ENCODE results near the gene DDX50.

DNA sequence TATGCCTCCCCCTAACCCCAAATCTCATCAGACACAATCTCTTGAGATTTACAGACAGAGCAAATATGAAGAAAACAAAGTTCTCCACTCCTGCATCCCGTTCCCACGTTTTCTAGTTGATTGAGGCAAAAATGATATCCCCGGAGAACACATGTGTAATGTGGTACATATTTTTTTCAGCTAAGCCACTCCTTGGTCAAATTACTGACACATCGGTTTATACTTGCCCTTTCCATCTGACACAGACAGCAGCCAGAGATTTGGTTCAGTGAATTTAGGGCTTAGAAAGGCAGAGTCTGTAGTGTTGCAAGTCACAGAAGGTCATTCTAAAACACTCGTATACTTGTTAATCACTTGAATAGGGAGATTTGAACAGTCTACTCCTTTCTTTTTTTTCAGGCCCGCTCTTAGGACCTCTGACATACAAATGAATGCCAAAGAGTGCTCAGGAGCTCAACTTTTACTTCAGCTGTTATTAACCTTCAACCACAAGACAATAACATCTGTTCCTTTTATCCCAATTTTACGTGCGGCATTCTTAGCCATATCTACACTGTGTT lies 1.8 kb upstream of the DDX50 start:
- TF ChIP-seq, protein P1, sequence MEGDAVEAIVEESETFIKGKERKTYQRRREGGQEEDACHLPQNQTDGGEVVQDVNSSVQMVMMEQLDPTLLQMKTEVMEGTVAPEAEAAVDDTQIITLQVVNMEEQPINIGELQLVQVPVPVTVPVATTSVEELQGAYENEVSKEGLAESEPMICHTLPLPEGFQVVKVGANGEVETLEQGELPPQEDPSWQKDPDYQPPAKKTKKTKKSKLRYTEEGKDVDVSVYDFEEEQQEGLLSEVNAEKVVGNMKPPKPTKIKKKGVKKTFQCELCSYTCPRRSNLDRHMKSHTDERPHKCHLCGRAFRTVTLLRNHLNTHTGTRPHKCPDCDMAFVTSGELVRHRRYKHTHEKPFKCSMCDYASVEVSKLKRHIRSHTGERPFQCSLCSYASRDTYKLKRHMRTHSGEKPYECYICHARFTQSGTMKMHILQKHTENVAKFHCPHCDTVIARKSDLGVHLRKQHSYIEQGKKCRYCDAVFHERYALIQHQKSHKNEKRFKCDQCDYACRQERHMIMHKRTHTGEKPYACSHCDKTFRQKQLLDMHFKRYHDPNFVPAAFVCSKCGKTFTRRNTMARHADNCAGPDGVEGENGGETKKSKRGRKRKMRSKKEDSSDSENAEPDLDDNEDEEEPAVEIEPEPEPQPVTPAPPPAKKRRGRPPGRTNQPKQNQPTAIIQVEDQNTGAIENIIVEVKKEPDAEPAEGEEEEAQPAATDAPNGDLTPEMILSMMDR (IDR thresholded peaks at IDR 0.05) = no peak
- no peak for TF ChIP-seq POLR2A (IDR thresholded peaks at IDR 0.05)

Data from tibial nerve (tissue), 3 donors.